GM23248 (cell line): ENCODE measurements around the gene CLDN18.

Experiments used
- EZH2 ChIP-seq: fragments of 200-600 bp; sonication (generic); IDR thresholded peaks from 2 replicates; pipeline ENCODE4 v1.6.1; 2018; ENCODE audit warnings: antibody characterized with exemption, mild to moderate bottlenecking; ENCODE audit not compliant: insufficient read depth, poor library complexity, severe bottlenecking
- EZH2phosphoT487 ChIP-seq: fragments of 200-600 bp; sonication (generic); IDR thresholded peaks from 2 replicates; pipeline ENCODE4 v1.6.1; 2018; ENCODE audit warnings: antibody characterized with exemption, moderate library complexity, mild to moderate bottlenecking, low read depth; ENCODE audit not compliant: insufficient read depth

- TF ChIP-seq EZH2phosphoT487 (no peak), EZH2 (no peak)
Measured at GRCh38 chr3:138047596-138048158, 37.7 kb downstream of the CLDN18 start.
